AG04450 (cell line): ENCODE data around the gene MOB1A. TPM values are rescaled to one million over a fixed set of nuclear protein-coding genes. Genes with fewer than 3 reads are reported as not detected.
"Not testable (repeated sequence)": the region's sequence is repeated elsewhere in the genome, so short reads cannot be mapped to it uniquely, and the experiment has no call there.

Experiments used
- CTCF ChIA-PET: fragments of 300-600, 350-600 bp; formaldehyde crosslinking; extraction: SDS; loops from one replicate; lab custom pipeline; 2022; ENCODE audit warnings: antibody characterized with exemption, inconsistent platforms; lab: Charles Lee
- POLR2A ChIA-PET: fragments of 350-600 bp; formaldehyde crosslinking; extraction: SDS; loops from one replicate; lab custom pipeline; 2021; ENCODE audit warnings: antibody characterized with exemption, inconsistent platforms; lab: Yijun Ruan, JAX
- DNase-seq: peaks from one replicate; pipeline ENCODE4 v3.0.0-alpha.2; 2011; ENCODE audit warnings: low read depth, low spot score
- H3K27ac ChIP-seq: one replicate; pipeline ENCODE4 v1.5.1; 2012; ENCODE audit warnings: low read depth, low read length, control low read depth
- H3K27me3 ChIP-seq: one replicate; pipeline ENCODE4 v1.6.0; 2012; ENCODE audit warnings: low read length; ENCODE audit not compliant: control insufficient read depth, insufficient read depth
- H3K4me3 ChIP-seq: 2 replicates; pipeline ENCODE4 v1.5.1; 2011; ENCODE audit warnings: mild to moderate bottlenecking, low read depth, low read length, control low read depth
- H3K9me3 ChIP-seq: 2 replicates; pipeline ENCODE4 v1.5.1; 2012; ENCODE audit warnings: low read length; ENCODE audit not compliant: control insufficient read depth, insufficient read depth
- polyA plus RNA-seq: library from polyadenylated mRNA; depleted of rRNA; stranded (reverse); fragments of >200 nt; gene quantifications from 2 replicates; pipeline ENCODE4 v1.2.3, GENCODE V29; 2011
- TF ChIP-seq, protein P1 (sequence below): IDR thresholded peaks from 2 replicates; pipeline ENCODE4 v1.5.1; 2011; ENCODE audit warnings: low read depth, low read length, control low read depth, inconsistent platforms

Gene MOB1A
- polyA plus RNA-seq, 1 experiment, result 59.7 TPM

DNA sequence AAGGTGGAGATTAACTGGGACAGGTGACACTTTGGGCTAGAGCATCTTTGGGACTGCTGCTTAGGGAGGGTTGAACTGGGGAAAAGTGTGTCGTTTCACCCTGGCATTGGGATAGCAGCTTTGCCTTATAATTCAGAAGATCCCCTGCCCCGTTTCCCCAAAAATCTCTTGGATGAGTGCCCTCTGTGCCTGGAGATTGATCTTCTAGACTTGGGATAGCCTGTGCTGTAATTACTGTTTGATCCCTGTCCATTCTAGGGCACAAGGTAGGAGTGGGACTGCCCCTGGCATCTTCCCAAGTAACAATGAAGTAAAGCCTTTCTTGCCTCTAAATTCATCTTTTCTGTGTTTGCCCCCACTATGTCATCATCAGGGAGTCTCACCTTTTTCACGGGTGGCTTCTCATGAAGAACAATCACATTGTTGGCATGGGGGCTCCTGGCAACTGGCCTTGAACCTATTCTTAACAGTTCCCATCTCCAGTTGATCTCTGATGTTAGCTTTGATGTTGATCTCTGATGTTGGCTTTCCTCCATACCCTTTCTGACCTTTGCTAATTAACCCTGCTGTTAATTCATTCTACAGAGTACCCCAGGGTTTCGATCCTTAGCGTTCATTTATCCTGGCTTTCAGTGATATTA is 41.3 kb upstream of the MOB1A start:
- Histone ChIP-seq H3K27me3 (no peaks in the 10 kb centered on the region), H3K27ac (no peak overlapping the region), H3K9me3 (no peaks in the 10 kb centered on the region), H3K4me3 (no peak overlapping the region)
- POLR2A ChIA-PET, result interaction anchor here (0.6 kb wide), 1 partner anchor 12 kb away, joined by 5 read pairs; no protein-coding TSS in a partner anchor
- no peak for DNase-seq
- CTCF ChIA-PET, result no interaction called here
- TF ChIP-seq, protein P1, sequence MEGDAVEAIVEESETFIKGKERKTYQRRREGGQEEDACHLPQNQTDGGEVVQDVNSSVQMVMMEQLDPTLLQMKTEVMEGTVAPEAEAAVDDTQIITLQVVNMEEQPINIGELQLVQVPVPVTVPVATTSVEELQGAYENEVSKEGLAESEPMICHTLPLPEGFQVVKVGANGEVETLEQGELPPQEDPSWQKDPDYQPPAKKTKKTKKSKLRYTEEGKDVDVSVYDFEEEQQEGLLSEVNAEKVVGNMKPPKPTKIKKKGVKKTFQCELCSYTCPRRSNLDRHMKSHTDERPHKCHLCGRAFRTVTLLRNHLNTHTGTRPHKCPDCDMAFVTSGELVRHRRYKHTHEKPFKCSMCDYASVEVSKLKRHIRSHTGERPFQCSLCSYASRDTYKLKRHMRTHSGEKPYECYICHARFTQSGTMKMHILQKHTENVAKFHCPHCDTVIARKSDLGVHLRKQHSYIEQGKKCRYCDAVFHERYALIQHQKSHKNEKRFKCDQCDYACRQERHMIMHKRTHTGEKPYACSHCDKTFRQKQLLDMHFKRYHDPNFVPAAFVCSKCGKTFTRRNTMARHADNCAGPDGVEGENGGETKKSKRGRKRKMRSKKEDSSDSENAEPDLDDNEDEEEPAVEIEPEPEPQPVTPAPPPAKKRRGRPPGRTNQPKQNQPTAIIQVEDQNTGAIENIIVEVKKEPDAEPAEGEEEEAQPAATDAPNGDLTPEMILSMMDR, result no peak

DNA sequence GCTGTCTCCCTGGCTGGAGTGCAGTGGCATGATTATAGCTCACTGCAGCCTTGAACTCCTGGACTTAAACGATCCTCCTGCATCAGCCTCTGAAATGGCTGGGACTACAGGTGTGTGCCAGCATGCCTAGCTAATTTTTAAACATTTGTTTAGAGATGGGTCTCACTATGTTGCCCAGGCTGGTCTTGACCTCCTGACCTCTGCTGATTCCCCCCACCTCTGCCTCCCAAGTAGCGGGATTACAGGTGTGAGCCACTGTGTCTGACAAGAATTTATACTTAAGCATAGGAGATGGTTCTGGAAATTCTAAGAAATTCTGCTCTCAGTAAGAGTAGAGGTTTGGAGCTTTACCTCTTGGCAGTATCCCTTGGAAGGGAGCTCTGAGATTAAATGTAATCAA is 38.0 kb upstream of the MOB1A start:
- no peaks in the 10 kb centered on the region for H3K27me3 ChIP-seq
- TF ChIP-seq, protein P1, result no peak
- ChIA-PET CTCF (interaction anchor here (0.6 to 1.6 kb wide), 5 partner anchors 33 to 497 kb away, joined by 3 to 8 read pairs (median 5); no protein-coding TSS in a partner anchor), POLR2A (no interaction called here)
- H3K9me3 ChIP-seq, result no peaks in the 10 kb centered on the region
- no peak for DNase-seq
- H3K4me3 ChIP-seq, result no peak overlapping the region
- no peak overlapping the region for H3K27ac ChIP-seq

DNA sequence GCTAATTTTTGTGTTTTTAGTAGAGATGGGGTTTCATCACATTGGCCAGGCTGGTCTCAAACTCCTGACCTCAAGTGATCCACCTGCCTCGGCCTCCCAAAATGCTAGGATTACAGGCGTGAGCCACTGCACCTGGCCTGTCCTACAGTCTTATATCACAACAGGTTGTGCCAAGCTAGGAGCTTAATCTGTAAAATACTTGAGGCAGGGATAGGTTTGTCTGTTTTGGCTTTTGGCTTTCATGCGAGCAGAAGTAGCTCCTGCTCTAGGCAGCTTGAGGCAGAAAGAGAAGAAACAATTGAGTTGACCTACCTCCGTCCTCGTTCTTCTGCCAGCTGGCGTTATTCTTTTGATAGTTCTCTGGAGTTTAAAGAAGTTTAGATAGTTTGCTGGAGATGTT is 37.1 kb upstream of the MOB1A start:
- POLR2A ChIA-PET, result not testable (repeated sequence)

DNA sequence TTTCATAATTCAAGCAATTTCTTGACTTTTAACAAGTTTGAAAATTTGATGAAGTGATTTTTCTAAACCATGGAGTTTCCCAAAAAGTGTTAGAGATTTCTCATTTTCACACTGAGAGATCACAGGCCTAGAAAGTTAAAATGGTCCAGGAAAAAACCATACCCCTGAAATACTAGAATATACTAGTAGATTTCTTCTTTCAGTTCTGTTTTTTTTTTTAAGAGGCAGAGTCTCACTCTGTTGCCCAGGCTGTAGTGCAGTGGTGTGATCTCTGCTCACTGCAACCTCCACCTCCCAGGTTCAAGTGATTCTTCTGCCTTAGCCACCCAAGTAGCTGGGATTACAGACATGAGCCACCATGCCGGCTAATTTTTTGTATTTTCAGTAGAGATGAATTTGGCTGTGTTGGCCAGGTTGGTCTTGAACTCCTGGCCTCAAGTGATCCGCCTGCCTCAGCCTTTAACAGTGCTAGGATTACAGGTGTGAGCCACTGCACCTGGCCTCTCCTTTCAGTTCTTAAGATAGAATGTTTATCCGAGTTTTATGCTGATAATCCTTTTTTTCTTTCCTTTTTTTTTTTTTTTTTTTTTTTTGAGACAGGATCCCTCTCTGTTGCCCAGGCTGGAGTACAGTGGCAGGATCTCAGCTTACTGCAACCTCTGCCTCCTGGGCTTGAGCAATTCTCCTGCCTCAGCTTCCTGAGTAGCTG is 34.2 kb upstream of the MOB1A start:
- Histone ChIP-seq H3K9me3 (no peaks in the 10 kb centered on the region), H3K27me3 (no peaks in the 10 kb centered on the region), H3K27ac (no peak overlapping the region), H3K4me3 (no peak overlapping the region)
- TF ChIP-seq, protein P1, result no peak
- ChIA-PET CTCF (no interaction called here), POLR2A (no interaction called here)
- no peak for DNase-seq

More for the DNA sequence above, 37.1 kb upstream of the MOB1A start:
- DNase-seq, H3K9me3 ChIP-seq, H3K27ac ChIP-seq, H3K4me3 ChIP-seq, H3K27me3 ChIP-seq: not testable (repeated sequence)
- CTCF ChIA-PET, result interaction anchor here (0.6 to 1.6 kb wide), 4 partner anchors 34 to 498 kb away, joined by 3 to 8 read pairs (median 4); no protein-coding TSS in a partner anchor

DNA sequence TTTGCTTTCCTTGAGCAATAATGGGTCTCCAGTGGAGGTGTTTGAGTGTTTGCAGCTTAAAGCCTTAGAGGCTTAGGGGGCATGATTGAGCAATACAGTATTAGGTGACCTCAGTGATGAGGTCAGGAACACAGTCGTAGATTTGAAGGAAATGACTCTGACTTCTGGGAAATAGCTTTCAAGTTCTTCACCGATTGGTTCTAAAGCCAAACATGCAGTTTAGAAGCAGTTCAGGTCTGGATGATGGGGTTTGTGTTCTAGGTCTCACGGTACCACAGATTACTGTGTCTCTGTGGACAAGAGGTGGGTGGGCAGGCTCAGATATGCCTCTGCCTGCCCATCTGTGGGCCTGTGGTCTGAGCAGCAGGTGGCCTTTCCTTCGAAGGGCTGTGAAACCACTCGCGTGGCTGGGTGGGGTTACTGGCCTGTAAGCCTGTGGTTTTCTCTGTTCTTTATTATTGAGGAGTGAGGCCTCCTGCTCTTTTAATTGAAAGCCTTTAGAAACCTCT is 27.6 kb upstream of the MOB1A start:
- no peak for DNase-seq
- Histone ChIP-seq H3K4me3 (no peak overlapping the region), H3K27ac (peak overlapping the region; percentile 31), H3K27me3 (no peaks in the 10 kb centered on the region), H3K9me3 (no peaks in the 10 kb centered on the region)
- CTCF ChIA-PET, result interaction anchor here (1.9 kb wide), 1 partner anchor 382 kb away, joined by 6 read pairs; no protein-coding TSS in a partner anchor
- TF ChIP-seq, protein P1, result no peak
- POLR2A ChIA-PET, result interaction anchor here (1.2 kb wide), 1 partner anchor 28 kb away, joined by 4 read pairs; the partner anchor contains the start of gene MOB1A
